Thoracic aorta (tissue), 2 donors: Measurements from ENCODE around the gene SPTA1. TPM values are rescaled to one million over a fixed set of nuclear protein-coding genes. Genes with fewer than 3 reads are reported as not detected.

Source experiments
- ATAC-seq: fragments of 150-250 bp; one replicate; pipeline ENCODE4 v1.8.0; 2017; ENCODE audit warnings: low read depth; ENCODE audit not compliant: insufficient number of reproducible peaks, low FRiP score
- DNase-seq: peaks from one replicate; pipeline ENCODE4 v3.0.0-alpha.2; 2020; ENCODE audit warnings: low spot score
- H3K27ac ChIP-seq, 2 donors: fragments of 200-600 bp; sonication (generic); 1 replicate in 1 of 2; 2 replicates in 1 of 2; pipeline ENCODE4 v1.5.1; 2016; ENCODE audit warnings: mild to moderate bottlenecking in 2 of 2, moderate library complexity in 2 of 2
- H3K27me3 ChIP-seq: fragments of 200-600 bp; sonication (generic); replicated peaks from 2 replicates; pipeline ENCODE4 v1.6.0; 2016; ENCODE audit warnings: mild to moderate bottlenecking; ENCODE audit not compliant: insufficient read depth
- H3K36me3 ChIP-seq: fragments of 200-600 bp; sonication (generic); one replicate; pipeline ENCODE4 v1.5.1; 2016
- H3K4me1 ChIP-seq, 2 donors: fragments of 200-600 bp; sonication (generic); 1 replicate in 1 of 2; 2 replicates in 1 of 2; pipeline versions ENCODE4 v1.5.1 to v1.6.0; 2016; ENCODE audit warnings: low read depth in 2 of 2, mild to moderate bottlenecking in 1 of 2; ENCODE audit not compliant: control insufficient read depth in 1 of 2
- H3K4me3 ChIP-seq: fragments of 200-600 bp; sonication (generic); 2 replicates; pipeline ENCODE4 v1.5.1; 2016; ENCODE audit warnings: mild to moderate bottlenecking
- H3K9me3 ChIP-seq: fragments of 200-600 bp; sonication (generic); 2 replicates; pipeline ENCODE4 v1.5.1; 2016
- CTCF ChIP-seq: fragments of 200-600 bp; sonication (generic); IDR thresholded peaks from one replicate; pipeline ENCODE4 v1.5.1; 2019; ENCODE audit warnings: antibody characterized with exemption
- total RNA-seq, 2 donors: library from RNA; depleted of rRNA; stranded (reverse); fragments of >200 nt; gene quantifications; one replicate each; pipeline versions ENCODE4 v1.1.0 to v1.2.3, GENCODE V29; 2016

Gene SPTA1
- total RNA-seq, 2 donors from 2014 or later, result not detected

- no peaks in the 10 kb centered on the region for H3K9me3 ChIP-seq
Measured at GRCh38 chr1:158728510-158729225, 42.2 kb upstream of the SPTA1 start.

GRCh38 chr1:158724442-158724841 is 37.9 kb upstream of the SPTA1 start:
- H3K4me1 ChIP-seq, result no peaks in the 10 kb centered on the region
- no peak for DNase-seq
- ATAC-seq, result no peak
- H3K36me3 ChIP-seq, result no peaks in the 10 kb centered on the region
- TF ChIP-seq CTCF, result no peak
- H3K4me3 ChIP-seq, result no peak overlapping the region
- H3K9me3 ChIP-seq, result no peaks in the 10 kb centered on the region
- H3K27ac ChIP-seq, result no peak overlapping the region
- H3K27me3 ChIP-seq, result no peaks in the 10 kb centered on the region

More at GRCh38 chr1:158728510-158729225, 42.2 kb upstream of the SPTA1 start:
- Histone ChIP-seq H3K27ac (no peak overlapping the region), H3K27me3 (no peaks in the 10 kb centered on the region), H3K36me3 (no peaks in the 10 kb centered on the region), H3K4me1 (no peaks in the 10 kb centered on the region), H3K4me3 (no peak overlapping the region)
- DNase-seq, result no peak
- no peak for TF ChIP-seq CTCF
- ATAC-seq, result no peak

GRCh38 chr1:158720620-158721019 is 34.1 kb upstream of the SPTA1 start, which contains the start of gene OR6K3:
TSS of gene OR6K3 (minus strand) at chr1:158720720. CDS start at chr1:158718115, 2,605 bp downstream.
- H3K36me3 ChIP-seq, result no peaks in the 10 kb centered on the region
- no peak for ATAC-seq
- H3K9me3 ChIP-seq, result no peaks in the 10 kb centered on the region
- H3K4me1 ChIP-seq, result no peaks in the 10 kb centered on the region
- no peak within 1 kb of the TSS for H3K27ac ChIP-seq
- DNase-seq, result no peak
- TF ChIP-seq CTCF, result no peak
- no peak within 1 kb of the TSS for H3K4me3 ChIP-seq
- H3K27me3 ChIP-seq, result no peaks in the 10 kb centered on the region

- no peak for ATAC-seq
- TF ChIP-seq CTCF, result no peak
- no peaks in the 10 kb centered on the region for H3K9me3 ChIP-seq
- no peak overlapping the region for H3K4me3 ChIP-seq
- no peaks in the 10 kb centered on the region for H3K27me3 ChIP-seq
- H3K4me1 ChIP-seq, result no peaks in the 10 kb centered on the region
- H3K27ac ChIP-seq, result no peak overlapping the region
- H3K36me3 ChIP-seq, result no peaks in the 10 kb centered on the region
- no peak for DNase-seq
Measured at GRCh38 chr1:158719664-158720063, 33.1 kb upstream of the SPTA1 start.

GRCh38 chr1:158717344-158717743 is 30.8 kb upstream of the SPTA1 start:
- H3K9me3 ChIP-seq, result no peaks in the 10 kb centered on the region
- ATAC-seq (no peak), DNase-seq (no peak)
- no peak overlapping the region for H3K4me3 ChIP-seq
- no peak overlapping the region for H3K27ac ChIP-seq
- no peak for TF ChIP-seq CTCF
- H3K4me1 ChIP-seq, result no peaks in the 10 kb centered on the region
- no peaks in the 10 kb centered on the region for H3K36me3 ChIP-seq
- no peaks in the 10 kb centered on the region for H3K27me3 ChIP-seq
